GM08714 (cell line): ENCODE results near the gene GBGT1.
"Not testable (repeated sequence)": the region's sequence is repeated elsewhere in the genome, so short reads cannot be mapped to it uniquely, and the experiment has no call there.

Experiments used
- H3K4me3 ChIP-seq: fragments of 200-500 bp; sonication (Bioruptor generic); 2 replicates; pipeline ENCODE4 v1.5.1; 2014; ENCODE audit warnings: mild to moderate bottlenecking, low read length, inconsistent platforms
- ZNF274 ChIP-seq: IDR thresholded peaks from 2 replicates; pipeline ENCODE4 v1.6.1; 2012; ENCODE audit warnings: mild to moderate bottlenecking, low read depth, low read length

GBGT1 gene

GRCh38 chr9:133163504-133164172 lies at the start of gene GBGT1:
GBGT1 (minus strand) TSS chr9:133163914; CDS start chr9:133162412, 1,502 bp downstream.
- H3K4me3 ChIP-seq, result peak within 1 kb of the TSS; percentile 68; the same call in 1 of the 2 replicates
- TF ChIP-seq ZNF274, result no peak

DNA sequence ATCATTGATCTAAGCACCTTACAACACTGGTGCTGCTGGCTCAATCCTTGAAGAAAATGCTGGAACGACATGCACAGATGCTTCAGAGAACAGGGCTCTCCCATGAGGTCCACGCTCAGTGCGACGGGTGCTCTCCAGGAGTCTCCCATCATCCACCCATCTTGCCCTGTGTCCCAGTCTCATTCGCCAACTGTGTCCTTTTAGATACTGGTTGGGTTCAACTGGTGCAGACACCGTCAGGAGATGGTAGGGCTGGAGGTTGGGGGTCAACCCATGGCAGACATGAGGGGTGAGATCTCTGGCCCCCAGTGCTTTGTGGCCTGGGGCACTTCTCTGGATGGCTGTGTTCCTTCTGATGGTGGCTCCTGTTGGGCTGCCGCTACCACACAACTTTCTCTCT lies 46.9 kb upstream of the GBGT1 start:
- no peak for TF ChIP-seq ZNF274
- H3K4me3 ChIP-seq, result no peak overlapping the region

GRCh38 chr9:133210202-133210532 lies 46.5 kb upstream of the GBGT1 start:
- TF ChIP-seq ZNF274, result no peak
- H3K4me3 ChIP-seq, result no peak overlapping the region

DNA sequence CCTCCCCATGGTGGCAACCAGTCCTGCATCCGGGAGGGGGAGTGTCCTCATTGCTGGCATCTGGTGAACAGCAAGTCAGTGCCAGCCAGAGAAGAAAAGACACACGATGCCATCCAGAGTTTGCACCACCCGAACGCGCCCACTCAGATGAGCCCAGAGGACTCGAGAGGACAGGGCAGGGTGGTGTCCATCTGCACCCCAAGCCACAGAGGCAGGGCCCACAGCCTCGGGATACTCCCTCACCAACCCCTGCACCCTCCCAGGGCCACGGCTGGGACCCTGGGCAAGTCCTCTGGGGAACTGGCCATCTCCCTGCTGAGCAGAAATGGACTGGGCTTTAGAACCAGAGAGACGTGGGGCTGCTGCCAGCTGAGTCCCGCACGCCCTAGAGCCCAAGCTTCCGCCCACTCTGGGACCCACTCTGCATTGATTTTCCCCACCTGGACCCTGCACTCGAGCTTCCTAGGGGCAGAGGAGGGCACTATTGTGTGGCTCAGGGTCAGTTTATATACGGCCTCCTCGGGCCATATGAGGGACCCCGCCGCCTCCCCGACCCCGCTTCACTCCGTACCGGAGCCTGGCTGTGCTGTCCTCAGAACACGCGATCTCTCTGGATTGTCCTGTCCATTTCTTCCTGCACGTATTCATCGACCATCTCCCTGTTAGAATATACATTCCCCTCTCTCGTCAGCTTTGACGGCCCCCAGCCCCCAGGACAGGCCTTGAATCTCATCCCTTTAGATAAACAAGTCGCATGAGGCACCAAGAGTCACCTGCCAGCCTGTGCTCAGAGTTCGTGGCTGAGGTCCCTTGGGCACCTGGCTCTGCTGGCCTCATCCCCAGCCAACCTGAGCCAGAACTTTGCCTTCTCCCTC lies 45.9 kb upstream of the GBGT1 start:
- H3K4me3 ChIP-seq, result not testable (repeated sequence)

- H3K4me3 ChIP-seq, result not testable (repeated sequence)
Observed at GRCh38 chr9:133208880-133209300, 45.2 kb upstream of the GBGT1 start, which contains the start of gene OBP2B. OBP2B (minus strand) TSS chr9:133209250; CDS start chr9:133209199, 51 bp downstream.

- H3K4me3 ChIP-seq, result not testable (repeated sequence)
Observed at GRCh38 chr9:133208171-133208879, 44.6 kb upstream of the GBGT1 start.

GRCh38 chr9:133207540-133208170 lies 43.9 kb upstream of the GBGT1 start:
- H3K4me3 ChIP-seq, result no peak overlapping the region
- no peak for TF ChIP-seq ZNF274

DNA sequence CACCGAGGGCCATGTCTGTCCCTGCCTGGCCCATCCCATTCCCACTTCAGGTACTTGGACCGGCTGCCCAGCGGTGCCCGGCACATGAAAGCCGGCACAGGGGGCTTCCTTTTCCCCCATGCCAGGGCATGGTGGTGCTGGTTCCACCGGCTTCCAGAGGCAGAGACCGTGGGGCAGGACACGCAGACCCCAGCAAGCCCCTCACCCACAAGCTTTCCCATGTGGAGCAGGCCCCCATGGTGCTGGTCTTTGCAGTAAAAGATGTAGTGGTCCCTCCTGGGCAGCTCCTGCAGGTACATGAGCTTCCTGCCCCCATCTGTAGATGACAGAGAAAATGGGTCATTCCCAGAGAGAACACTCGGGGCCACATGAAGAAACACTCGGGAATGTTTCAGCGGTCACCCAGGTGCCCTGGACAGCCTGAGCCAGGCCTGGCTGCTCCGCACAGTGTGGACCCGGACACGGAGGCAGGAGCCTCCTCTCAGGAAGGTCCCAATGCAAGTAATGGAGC lies 43.4 kb upstream of the GBGT1 start:
- H3K4me3 ChIP-seq, result no peak overlapping the region
- no peak for TF ChIP-seq ZNF274

- no peak for TF ChIP-seq ZNF274
- H3K4me3 ChIP-seq, result no peak overlapping the region
Observed at GRCh38 chr9:133205996-133206931, 42.5 kb upstream of the GBGT1 start.

DNA sequence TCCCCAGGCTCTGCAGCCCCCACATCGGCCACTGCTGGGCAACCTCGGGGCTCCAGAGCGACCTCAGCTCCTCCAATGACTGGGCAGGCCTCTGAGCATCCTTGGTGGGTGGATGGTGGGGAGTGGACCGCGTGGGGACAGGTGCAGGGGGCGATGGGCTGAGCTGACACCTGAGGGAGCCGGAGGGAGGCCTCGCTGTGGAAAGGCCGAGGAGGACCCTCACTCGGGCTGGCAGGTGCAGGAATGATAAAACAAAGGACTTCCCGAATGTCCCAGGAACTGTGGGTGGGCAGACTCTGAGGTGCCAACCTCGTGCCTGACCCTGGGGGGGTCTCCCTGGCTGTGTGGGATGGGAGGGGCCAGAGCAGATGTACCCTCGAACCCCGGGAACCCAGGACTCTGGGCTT lies 41.8 kb upstream of the GBGT1 start:
- not testable (repeated sequence) for H3K4me3 ChIP-seq

DNA sequence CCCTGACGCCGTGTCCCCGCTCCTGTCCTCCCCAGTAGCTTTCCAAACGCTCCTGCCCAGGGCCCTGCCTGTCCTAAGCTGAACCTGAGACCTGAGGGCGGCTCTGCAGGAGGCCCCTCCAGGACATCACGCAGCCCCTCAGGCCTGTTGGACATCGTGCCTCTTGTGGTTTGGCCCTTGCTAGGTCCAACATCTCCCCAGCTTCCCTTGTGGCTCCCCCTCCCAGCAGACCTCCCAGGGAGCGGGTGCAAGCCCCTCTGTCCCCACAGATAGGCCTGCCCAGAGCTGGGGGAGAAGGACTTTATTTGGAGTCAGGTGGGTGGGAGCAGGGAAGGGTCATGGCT lies 41.3 kb upstream of the GBGT1 start:
- no peak for TF ChIP-seq ZNF274
- no peak overlapping the region for H3K4me3 ChIP-seq

DNA sequence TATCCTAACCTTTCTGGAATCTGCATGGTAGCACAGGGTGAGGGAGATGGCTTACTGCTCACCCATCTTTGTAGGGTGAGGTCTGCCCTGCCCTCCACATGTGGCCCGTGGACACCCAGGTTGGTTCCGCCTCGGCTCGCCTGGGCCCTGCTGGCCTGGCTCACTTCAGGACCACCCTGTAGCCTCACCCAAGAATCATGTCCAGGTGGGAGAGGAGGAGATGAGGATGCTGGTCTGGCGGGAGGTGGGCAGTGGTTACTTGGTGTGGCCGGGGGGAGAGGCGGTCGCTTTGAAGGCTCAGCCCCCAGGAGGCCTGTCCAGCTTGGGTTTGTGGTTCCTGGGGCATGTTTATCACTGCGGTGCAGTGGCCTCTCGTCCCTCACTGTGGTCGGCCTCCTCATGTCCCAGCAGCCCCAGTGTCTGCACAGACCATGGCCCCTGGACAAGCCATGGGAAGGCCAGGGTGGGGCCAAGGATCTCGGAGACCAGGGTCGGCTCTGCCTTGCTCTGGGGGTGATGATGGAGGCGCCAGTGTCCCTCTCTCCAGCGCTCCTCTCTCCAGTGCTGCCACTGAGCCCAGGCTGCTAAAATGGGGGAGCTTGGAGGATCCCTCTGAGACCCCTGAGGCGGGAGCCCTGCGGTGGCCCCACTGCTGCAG lies 40.8 kb upstream of the GBGT1 start:
- TF ChIP-seq ZNF274, result no peak
- no peak overlapping the region for H3K4me3 ChIP-seq

GRCh38 chr9:133203506-133204075 lies 39.9 kb upstream of the GBGT1 start:
- no peak overlapping the region for H3K4me3 ChIP-seq
- TF ChIP-seq ZNF274, result no peak
